DOHH2 (cell line): Measurements from ENCODE around the gene C1QA.

ENCODE experiments used
- H3F3A ChIP-seq: fragments of 200-600 bp; sonication (generic), shearing (Covaris generic); 2 replicates; pipeline ENCODE4 v1.6.0; 2016; ENCODE audit warnings: antibody characterized with exemption, mild to moderate bottlenecking; ENCODE audit not compliant: control insufficient read depth, insufficient read depth
- H3K27ac ChIP-seq: fragments of 200-600 bp; sonication (generic); 2 replicates; pipeline ENCODE4 v1.5.1; 2014; ENCODE audit warnings: low read depth, mild to moderate bottlenecking, low read length, moderate library complexity
- H3K27me3 ChIP-seq: fragments of 200-600 bp; sonication (generic); 2 replicates; pipeline ENCODE4 v1.6.1; 2014; ENCODE audit warnings: mild to moderate bottlenecking, low read length, mixed read lengths; ENCODE audit not compliant: control insufficient read depth
- H3K36me3 ChIP-seq: fragments of 200-600 bp; sonication (generic); 2 replicates; pipeline ENCODE4 v1.6.1; 2014; ENCODE audit warnings: mild to moderate bottlenecking, low read length, moderate library complexity, mixed read lengths; ENCODE audit not compliant: control insufficient read depth
- H3K4me1 ChIP-seq: fragments of 200-600 bp; sonication (generic); 2 replicates; pipeline ENCODE4 v1.6.1; 2014; ENCODE audit warnings: mild to moderate bottlenecking, low read length, mixed read lengths; ENCODE audit not compliant: control insufficient read depth
- H3K4me2 ChIP-seq: fragments of 200-600 bp; sonication (generic); 2 replicates; pipeline ENCODE4 v1.6.0; 2014; ENCODE audit warnings: mild to moderate bottlenecking, low read length, moderate library complexity
- H3K4me3 ChIP-seq: fragments of 200-600 bp; sonication (generic); 2 replicates; pipeline ENCODE4 v1.5.1; 2014; ENCODE audit warnings: mild to moderate bottlenecking, low read length, mixed read lengths
- H3K79me2 ChIP-seq: fragments of 200-600 bp; sonication (generic); 2 replicates; pipeline ENCODE4 v1.6.1; 2014; ENCODE audit warnings: mild to moderate bottlenecking, low read length, mixed read lengths; ENCODE audit not compliant: control insufficient read depth
- H3K9me2 ChIP-seq: fragments of 200-600 bp; sonication (generic); replicated peaks from 2 replicates; pipeline ENCODE4 v1.6.1; 2014; ENCODE audit warnings: mild to moderate bottlenecking, low read length, mixed read lengths; ENCODE audit not compliant: control insufficient read depth
- H3K9me3 ChIP-seq: fragments of 200-600 bp; sonication (generic); 2 replicates; pipeline ENCODE4 v1.6.1; 2014; ENCODE audit warnings: antibody characterized with exemption, low read length, mixed read lengths; ENCODE audit not compliant: control insufficient read depth, insufficient read depth
- H4K20me1 ChIP-seq: fragments of 200-600 bp; sonication (generic); 2 replicates; pipeline ENCODE4 v1.6.0; 2014; ENCODE audit warnings: low read depth, mild to moderate bottlenecking, antibody characterized with exemption, low read length, moderate library complexity; ENCODE audit not compliant: control insufficient read depth, insufficient read depth
- EZH2phosphoT487 ChIP-seq: fragments of 200-600 bp; sonication (generic); IDR thresholded peaks from 2 replicates; pipeline ENCODE4 v1.6.1; 2017; ENCODE audit warnings: borderline replicate concordance, mild to moderate bottlenecking, antibody characterized with exemption, low read length, moderate library complexity, mixed read lengths
- TF ChIP-seq, protein P1 (sequence below): fragments of 200-600 bp; sonication (generic); IDR thresholded peaks from one replicate; pipeline ENCODE4 v1.5.1; 2014; ENCODE audit warnings: antibody characterized with exemption, mild to moderate bottlenecking, low read depth, low read length; ENCODE audit not compliant: poor library complexity, severe bottlenecking

Gene C1QA

DNA sequence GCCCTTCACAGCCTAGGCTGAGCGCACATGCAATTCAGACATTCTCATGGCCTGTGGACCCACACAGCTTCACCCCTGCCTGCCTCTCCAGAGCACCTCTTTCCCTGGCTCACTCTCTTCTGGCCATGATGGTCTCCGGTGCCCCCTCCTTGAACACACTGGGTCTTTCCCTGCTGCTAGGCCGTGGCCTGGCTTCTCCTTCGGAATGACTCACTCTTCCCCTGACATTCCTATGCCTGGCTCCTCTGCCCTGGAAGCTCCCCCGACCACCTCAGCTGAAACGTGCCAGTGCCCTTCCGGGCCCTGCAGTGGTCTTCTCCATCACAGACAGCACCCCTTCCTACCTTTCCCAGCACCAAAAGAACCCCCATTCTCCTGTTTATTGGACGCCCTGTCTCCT is 44.9 kb upstream of the C1QA start:
- no peaks in the 10 kb centered on the region for H3K9me2 ChIP-seq
- TF ChIP-seq EZH2phosphoT487, result no peak

DNA sequence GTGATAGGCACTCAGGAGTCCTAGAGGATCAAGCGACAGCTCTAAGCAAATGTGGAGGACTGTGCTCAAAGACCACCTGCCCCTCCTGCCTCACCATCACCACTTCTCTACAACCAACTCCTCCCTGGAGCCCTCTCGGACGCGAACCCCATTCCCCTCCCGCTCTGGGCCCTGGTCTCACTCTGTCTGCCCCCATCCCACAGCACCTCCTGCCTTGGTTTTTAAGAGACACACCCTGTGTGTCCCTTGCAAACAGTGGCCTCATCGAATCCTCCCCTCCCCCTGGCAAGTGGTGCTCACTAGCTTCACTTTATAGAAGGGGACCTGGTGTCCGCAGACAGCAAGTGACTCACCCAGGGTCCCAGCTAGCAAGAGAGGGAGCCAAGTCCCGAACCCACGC is 44.4 kb upstream of the C1QA start:
- no peaks in the 10 kb centered on the region for H3K9me3 ChIP-seq
- H3K4me1 ChIP-seq, result no peaks in the 10 kb centered on the region
- H3K27me3 ChIP-seq, result no peaks in the 10 kb centered on the region
- no peaks in the 10 kb centered on the region for H3K9me2 ChIP-seq
- H3K4me3 ChIP-seq, result no peak overlapping the region
- H3K36me3 ChIP-seq, result no peaks in the 10 kb centered on the region
- H3F3A ChIP-seq, result no peaks in the 10 kb centered on the region
- no peak for TF ChIP-seq EZH2phosphoT487
- TF ChIP-seq, protein P1, sequence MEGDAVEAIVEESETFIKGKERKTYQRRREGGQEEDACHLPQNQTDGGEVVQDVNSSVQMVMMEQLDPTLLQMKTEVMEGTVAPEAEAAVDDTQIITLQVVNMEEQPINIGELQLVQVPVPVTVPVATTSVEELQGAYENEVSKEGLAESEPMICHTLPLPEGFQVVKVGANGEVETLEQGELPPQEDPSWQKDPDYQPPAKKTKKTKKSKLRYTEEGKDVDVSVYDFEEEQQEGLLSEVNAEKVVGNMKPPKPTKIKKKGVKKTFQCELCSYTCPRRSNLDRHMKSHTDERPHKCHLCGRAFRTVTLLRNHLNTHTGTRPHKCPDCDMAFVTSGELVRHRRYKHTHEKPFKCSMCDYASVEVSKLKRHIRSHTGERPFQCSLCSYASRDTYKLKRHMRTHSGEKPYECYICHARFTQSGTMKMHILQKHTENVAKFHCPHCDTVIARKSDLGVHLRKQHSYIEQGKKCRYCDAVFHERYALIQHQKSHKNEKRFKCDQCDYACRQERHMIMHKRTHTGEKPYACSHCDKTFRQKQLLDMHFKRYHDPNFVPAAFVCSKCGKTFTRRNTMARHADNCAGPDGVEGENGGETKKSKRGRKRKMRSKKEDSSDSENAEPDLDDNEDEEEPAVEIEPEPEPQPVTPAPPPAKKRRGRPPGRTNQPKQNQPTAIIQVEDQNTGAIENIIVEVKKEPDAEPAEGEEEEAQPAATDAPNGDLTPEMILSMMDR, result no peak
- no peak overlapping the region for H3K4me2 ChIP-seq
- no peaks in the 10 kb centered on the region for H3K79me2 ChIP-seq
- no peaks in the 10 kb centered on the region for H4K20me1 ChIP-seq
- no peak overlapping the region for H3K27ac ChIP-seq

More for the DNA sequence above, 44.9 kb upstream of the C1QA start:
- Histone ChIP-seq H3K4me3 (no peak overlapping the region), H3K4me2 (no peak overlapping the region), H4K20me1 (no peaks in the 10 kb centered on the region), H3F3A (no peaks in the 10 kb centered on the region), H3K36me3 (no peaks in the 10 kb centered on the region), H3K9me3 (no peaks in the 10 kb centered on the region), H3K4me1 (no peaks in the 10 kb centered on the region), H3K27ac (no peak overlapping the region), H3K79me2 (no peaks in the 10 kb centered on the region), H3K27me3 (no peaks in the 10 kb centered on the region)

DNA sequence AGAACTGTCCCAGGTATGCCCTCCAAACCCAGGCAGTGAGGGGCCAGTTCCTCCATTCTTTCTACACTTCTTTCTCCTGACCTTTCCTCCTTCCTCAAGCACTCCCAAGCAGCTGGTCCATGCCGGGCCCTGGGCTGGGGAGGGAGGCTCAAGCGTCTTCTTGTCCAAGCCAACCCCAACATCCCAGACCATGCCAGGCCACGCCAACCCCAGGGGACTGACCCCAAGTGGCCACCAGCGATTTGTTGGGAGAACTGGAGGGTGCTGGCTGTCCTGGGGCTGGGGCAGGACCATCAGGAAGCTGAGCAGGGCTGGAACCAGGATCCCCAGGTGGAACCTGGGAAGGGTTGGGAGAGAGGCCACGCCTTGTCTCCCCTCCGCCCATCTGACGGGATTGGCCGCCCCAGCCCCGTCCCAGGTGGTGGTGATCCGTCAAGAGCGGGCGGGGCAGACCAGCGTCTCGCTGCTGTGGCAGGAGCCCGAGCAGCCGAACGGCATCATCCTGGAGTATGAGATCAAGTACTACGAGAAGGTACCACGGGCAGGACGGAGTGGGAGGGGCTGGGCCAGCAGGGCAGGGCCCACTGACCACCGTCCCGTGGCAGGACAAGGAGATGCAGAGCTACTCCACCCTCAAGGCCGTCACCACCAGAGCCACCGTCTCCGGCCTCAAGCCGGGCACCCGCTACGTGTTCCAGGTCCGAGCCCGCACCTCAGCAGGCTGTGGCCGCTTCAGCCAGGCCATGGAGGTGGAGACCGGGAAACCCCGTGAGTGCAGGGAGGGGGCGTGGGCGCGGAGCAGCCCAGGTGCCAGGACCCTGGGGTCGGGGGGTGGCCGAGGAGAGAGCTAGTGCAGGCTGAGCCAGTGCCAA is 43.3 kb upstream of the C1QA start:
- H3K4me3 ChIP-seq, result no peak overlapping the region
- H3K4me2 ChIP-seq, result no peak overlapping the region
- H3K9me3 ChIP-seq, result no peaks in the 10 kb centered on the region
- H3K9me2 ChIP-seq, result no peaks in the 10 kb centered on the region
- no peaks in the 10 kb centered on the region for H4K20me1 ChIP-seq
- TF ChIP-seq EZH2phosphoT487, result no peak
- TF ChIP-seq, protein P1, result no peak
- H3K36me3 ChIP-seq, result no peaks in the 10 kb centered on the region
- H3K27ac ChIP-seq, result no peak overlapping the region
- no peaks in the 10 kb centered on the region for H3F3A ChIP-seq
- no peaks in the 10 kb centered on the region for H3K4me1 ChIP-seq
- H3K79me2 ChIP-seq, result no peaks in the 10 kb centered on the region
- no peaks in the 10 kb centered on the region for H3K27me3 ChIP-seq

- Histone ChIP-seq H3K79me2 (no peaks in the 10 kb centered on the region), H3K36me3 (no peaks in the 10 kb centered on the region), H3K27ac (no peak overlapping the region), H3K27me3 (no peaks in the 10 kb centered on the region), H3K4me1 (no peaks in the 10 kb centered on the region), H3K9me3 (no peaks in the 10 kb centered on the region), H3K4me3 (no peak overlapping the region), H3K4me2 (no peak overlapping the region), H3F3A (no peaks in the 10 kb centered on the region), H4K20me1 (no peaks in the 10 kb centered on the region), H3K9me2 (no peaks in the 10 kb centered on the region)
- TF ChIP-seq, protein P1, result no peak
- no peak for TF ChIP-seq EZH2phosphoT487
Observed at GRCh38 chr1:22594396-22594795, 42.0 kb upstream of the C1QA start.
